Fibroblast of mammary gland (primary cell): ENCODE data around the gene OR4F6.

Source experiments
- DNase-seq: peaks from one replicate; pipeline ENCODE4 v3.0.0-alpha.2; 2010; ENCODE audit warnings: low read depth
- H3K4me3 ChIP-seq: 2 replicates; pipeline ENCODE4 v1.5.1; 2011; ENCODE audit warnings: low read depth, mild to moderate bottlenecking, low read length, moderate library complexity; ENCODE audit not compliant: control insufficient read depth
- TF ChIP-seq, protein P1 (sequence below): conservative IDR thresholded peaks from 2 replicates; pipeline ENCODE4 v1.5.1; 2011; ENCODE audit warnings: low read depth, low read length, inconsistent platforms; ENCODE audit not compliant: control insufficient read depth, insufficient read depth

The OR4F6 gene

DNA sequence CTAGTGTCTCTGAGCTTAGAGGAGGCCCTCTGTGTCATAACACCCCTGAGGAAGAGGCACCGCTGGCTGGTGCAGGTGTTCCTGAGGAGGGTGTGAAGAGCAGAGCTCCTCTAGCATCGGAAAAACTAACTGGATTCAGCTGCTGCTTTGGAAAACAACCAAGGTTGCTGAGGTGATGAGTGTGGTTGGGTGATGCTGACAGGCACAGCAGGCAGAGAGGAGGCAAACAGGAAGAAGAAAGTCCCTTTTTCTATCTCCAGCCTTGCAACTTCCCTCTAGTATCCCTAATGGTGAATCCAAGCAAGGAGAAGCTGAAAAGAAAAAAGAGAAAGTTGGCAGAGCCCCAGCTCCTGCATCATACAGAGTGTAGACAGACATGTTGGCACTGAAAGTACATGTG, 4.9 kb downstream of the OR4F6 start:
- peak; percentile 65 for DNase-seq
- H3K4me3 ChIP-seq, result no peak overlapping the region
- TF ChIP-seq, protein P1, sequence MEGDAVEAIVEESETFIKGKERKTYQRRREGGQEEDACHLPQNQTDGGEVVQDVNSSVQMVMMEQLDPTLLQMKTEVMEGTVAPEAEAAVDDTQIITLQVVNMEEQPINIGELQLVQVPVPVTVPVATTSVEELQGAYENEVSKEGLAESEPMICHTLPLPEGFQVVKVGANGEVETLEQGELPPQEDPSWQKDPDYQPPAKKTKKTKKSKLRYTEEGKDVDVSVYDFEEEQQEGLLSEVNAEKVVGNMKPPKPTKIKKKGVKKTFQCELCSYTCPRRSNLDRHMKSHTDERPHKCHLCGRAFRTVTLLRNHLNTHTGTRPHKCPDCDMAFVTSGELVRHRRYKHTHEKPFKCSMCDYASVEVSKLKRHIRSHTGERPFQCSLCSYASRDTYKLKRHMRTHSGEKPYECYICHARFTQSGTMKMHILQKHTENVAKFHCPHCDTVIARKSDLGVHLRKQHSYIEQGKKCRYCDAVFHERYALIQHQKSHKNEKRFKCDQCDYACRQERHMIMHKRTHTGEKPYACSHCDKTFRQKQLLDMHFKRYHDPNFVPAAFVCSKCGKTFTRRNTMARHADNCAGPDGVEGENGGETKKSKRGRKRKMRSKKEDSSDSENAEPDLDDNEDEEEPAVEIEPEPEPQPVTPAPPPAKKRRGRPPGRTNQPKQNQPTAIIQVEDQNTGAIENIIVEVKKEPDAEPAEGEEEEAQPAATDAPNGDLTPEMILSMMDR, result no peak

- TF ChIP-seq, protein P1, result no peak
- no peak for DNase-seq
- no peak overlapping the region for H3K4me3 ChIP-seq
These were observed 7.1 kb downstream of the OR4F6 start for GRCh38 chr15:101810456-101810855.

GRCh38 chr15:101810876-101811275, 7.6 kb downstream of the OR4F6 start:
- TF ChIP-seq, protein P1, result no peak
- DNase-seq, result no peak
- no peak overlapping the region for H3K4me3 ChIP-seq

GRCh38 chr15:101811902-101812301, 8.6 kb downstream of the OR4F6 start, which contains the start of gene OR4F15:
Gene OR4F15 (plus strand): TSS chr15:101812202. CDS start chr15:101818187, 5,985 bp downstream.
- no peak within 1 kb of the TSS for H3K4me3 ChIP-seq
- TF ChIP-seq, protein P1, result no peak
- DNase-seq, result no peak

- peak; percentile 40 for DNase-seq
- no peak overlapping the region for H3K4me3 ChIP-seq
- TF ChIP-seq, protein P1, result no peak
These were observed 10.7 kb downstream of the OR4F6 start for GRCh38 chr15:101813803-101814534.

DNA sequence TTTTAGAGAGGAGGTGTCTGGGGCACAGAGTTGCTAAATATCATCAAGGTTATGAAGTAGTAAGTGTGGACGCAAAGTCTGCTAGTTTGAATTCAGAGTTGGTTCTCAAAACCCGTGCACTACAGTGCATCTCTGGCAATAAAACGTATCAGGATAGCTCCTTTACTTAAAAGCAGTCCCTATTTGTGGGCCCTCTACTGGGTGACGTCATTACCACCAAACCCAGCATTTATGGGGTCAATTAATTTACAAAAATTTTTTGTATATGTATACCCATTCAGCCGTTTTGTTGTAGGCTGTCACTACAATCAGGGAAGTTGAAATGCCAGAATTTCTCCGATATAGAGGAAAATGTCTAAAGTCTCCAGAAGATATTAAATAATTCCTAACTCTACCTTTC, 17.5 kb downstream of the OR4F6 start:
- no peak overlapping the region for H3K4me3 ChIP-seq
- TF ChIP-seq, protein P1, result no peak
- no peak for DNase-seq
